PFSK-1 (cell line): Measurements from ENCODE around the gene RIMS1.

Experiments
- FOXP2 ChIP-seq: optimal IDR thresholded peaks from 2 replicates; pipeline ENCODE3; 2011; ENCODE audit warnings: borderline replicate concordance, control low read depth, inconsistent platforms; ENCODE audit not compliant: insufficient read depth; ENCODE audit errors: extremely low read length, extremely low read depth
- POLR2AphosphoS5 ChIP-seq: IDR thresholded peaks from 2 replicates; pipeline ENCODE4 v1.6.1; 2012; ENCODE audit warnings: low read depth, mild to moderate bottlenecking, control low read depth, low read length, moderate library complexity
- REST ChIP-seq, 2 experiments: IDR thresholded peaks; 2 replicates each; pipeline versions ENCODE4 v1.6.1 to v1.8.0; 2011 to 2012; ENCODE audit warnings: low read depth in 2 of 2, low read length in 2 of 2, control low read depth in 1 of 2, inconsistent platforms in 1 of 2, mild to moderate bottlenecking in 1 of 2, moderate library complexity in 1 of 2; ENCODE audit not compliant: insufficient read depth in 1 of 2
- SIN3A ChIP-seq: IDR thresholded peaks from 2 replicates; pipeline ENCODE4 v1.6.1; 2012; ENCODE audit warnings: mild to moderate bottlenecking, low read length, moderate library complexity, borderline replicate concordance; ENCODE audit not compliant: insufficient read depth
- TAF1 ChIP-seq: IDR thresholded peaks from 2 replicates; pipeline ENCODE4 v1.6.1; 2012; ENCODE audit warnings: low read length, control low read depth, borderline replicate concordance; ENCODE audit not compliant: insufficient read depth

Gene RIMS1

GRCh38 chr6:71913444-71914234, 27.3 kb downstream of the RIMS1 start:
- no peak for TF ChIP-seq FOXP2
- TF ChIP-seq SIN3A = no peak
- no peak for TF ChIP-seq TAF1
- TF ChIP-seq REST (IDR thresholded peaks at IDR 0.05; ENCODE audit: insufficient read depth in 1 of 2, low read depth in 2 of 2, low read length in 2 of 2) = no peak
- no peak for TF ChIP-seq POLR2AphosphoS5

- TF ChIP-seq FOXP2 (no peak), TAF1 (no peak), REST (IDR thresholded peaks at IDR 0.05; ENCODE audit: insufficient read depth in 1 of 2, low read depth in 2 of 2, low read length in 2 of 2) (no peak), SIN3A (no peak), POLR2AphosphoS5 (no peak)
Observed at GRCh38 chr6:71929047-71929446, 42.7 kb downstream of the RIMS1 start.

- TF ChIP-seq POLR2AphosphoS5 = no peak
- no peak for TF ChIP-seq TAF1
- TF ChIP-seq REST (IDR thresholded peaks at IDR 0.05; ENCODE audit: insufficient read depth in 1 of 2, low read depth in 2 of 2, low read length in 2 of 2) = no peak
- no peak for TF ChIP-seq SIN3A
- no peak for TF ChIP-seq FOXP2
Observed at GRCh38 chr6:71933881-71934280, 47.5 kb downstream of the RIMS1 start.

GRCh38 chr6:71965404-71965803, 79.1 kb downstream of the RIMS1 start:
- TF ChIP-seq FOXP2 = peak; percentile 78
- TF ChIP-seq SIN3A = peak; percentile 81; the same call in 1 of the 2 replicates
- no peak for TF ChIP-seq REST (IDR thresholded peaks at IDR 0.05; ENCODE audit: insufficient read depth in 1 of 2, low read depth in 2 of 2, low read length in 2 of 2)
- TF ChIP-seq POLR2AphosphoS5 = peak; percentile 74
- TF ChIP-seq TAF1 = 0 out of 2 replicates have a peak, but pooled peaks have one; percentile 39
